GM18520 (cell line): Measurements from ENCODE around the gene SLCO1C1.

ENCODE experiments used
- ATAC-seq: cut with Tn5 transposase; IDR thresholded peaks from one replicate; pipeline ENCODE4 v1.9.1; 2021; ENCODE audit not compliant: unreplicated experiment

Gene SLCO1C1

DNA sequence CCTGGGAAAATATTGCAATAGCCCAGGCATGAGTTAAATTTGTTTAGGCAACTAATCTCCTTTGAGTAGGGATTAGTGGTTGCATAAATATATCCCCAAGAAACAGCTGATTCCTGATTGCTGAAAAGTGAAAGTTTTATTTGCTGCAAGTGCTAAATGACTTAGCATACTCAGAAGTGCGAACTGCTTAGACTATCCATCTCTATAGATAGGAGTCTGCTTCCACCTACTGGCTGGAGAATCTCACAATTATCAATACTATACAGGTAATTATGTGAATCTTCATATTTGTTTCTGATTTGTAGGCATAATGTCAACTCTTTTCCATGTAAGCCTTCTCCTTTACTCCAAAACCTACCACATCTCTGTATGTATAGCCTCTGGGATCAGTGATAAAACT lies 103.4 kb downstream of the SLCO1C1 start:
- ATAC-seq: no peak

DNA sequence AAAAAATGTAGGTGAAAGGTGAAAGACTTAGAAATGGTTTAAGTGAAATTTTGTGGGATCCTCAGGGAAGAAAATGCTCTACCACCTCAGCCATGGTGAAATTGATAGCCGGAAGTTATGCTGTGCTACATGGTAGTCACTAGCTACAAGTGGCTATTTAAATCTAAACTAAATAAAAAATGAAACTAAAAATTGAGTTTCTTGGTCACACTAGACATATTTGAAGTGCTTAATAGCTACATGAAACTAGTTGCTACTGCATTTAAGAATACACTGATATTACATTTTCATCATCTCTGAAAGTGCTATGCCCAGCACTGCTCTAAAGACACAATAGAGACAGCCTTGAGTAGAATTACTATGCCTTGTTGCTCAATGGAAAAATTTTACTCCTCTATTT lies 105.0 kb downstream of the SLCO1C1 start:
- no peak for ATAC-seq

GRCh38 chr12:20801035-20801434 lies 105.9 kb downstream of the SLCO1C1 start:
- ATAC-seq: no peak
